HG03097 (cell line): ENCODE data around the gene TTLL3.
"Not testable (repeated sequence)": the region's sequence is repeated elsewhere in the genome, so short reads cannot be mapped to it uniquely, and the experiment has no call there.

Source experiments
- ATAC-seq: cut with Tn5 transposase; IDR thresholded peaks from one replicate; pipeline ENCODE4 v1.9.1; 2021; ENCODE audit not compliant: unreplicated experiment, low FRiP score

The TTLL3 gene

GRCh38 chr3:9863058-9863772, 53.2 kb downstream of the TTLL3 start:
- no peak for ATAC-seq

GRCh38 chr3:9864200-9864927, 54.3 kb downstream of the TTLL3 start:
- no peak for ATAC-seq

GRCh38 chr3:9865125-9865637, 55.1 kb downstream of the TTLL3 start:
- not testable (repeated sequence) for ATAC-seq

GRCh38 chr3:9866639-9867038, 56.6 kb downstream of the TTLL3 start:
- ATAC-seq: no peak

- no peak for ATAC-seq
Observed at GRCh38 chr3:9867106-9867505, 57.0 kb downstream of the TTLL3 start.

- ATAC-seq: no peak
Observed at GRCh38 chr3:9869955-9870354, 59.9 kb downstream of the TTLL3 start.

GRCh38 chr3:9870978-9871377, 60.9 kb downstream of the TTLL3 start:
- no peak for ATAC-seq

GRCh38 chr3:9872067-9872466, 62.0 kb downstream of the TTLL3 start:
- ATAC-seq: not testable (repeated sequence)

- no peak for ATAC-seq
Observed at GRCh38 chr3:9875448-9875847, 65.4 kb downstream of the TTLL3 start.

- ATAC-seq: not testable (repeated sequence)
Observed at GRCh38 chr3:9876255-9876654, 66.2 kb downstream of the TTLL3 start.

GRCh38 chr3:9876991-9877390, 66.9 kb downstream of the TTLL3 start:
- ATAC-seq: no peak

GRCh38 chr3:9878700-9879099, 68.6 kb downstream of the TTLL3 start:
- ATAC-seq: no peak

- no peak for ATAC-seq
Observed at GRCh38 chr3:9879830-9880549, 69.9 kb downstream of the TTLL3 start, which contains the start of gene CIDEC. TSS of gene CIDEC (minus strand) at chr3:9880253. CDS start at chr3:9878486, 1,767 bp downstream.

- ATAC-seq: no peak
Observed at GRCh38 chr3:9881441-9881840, 71.4 kb downstream of the TTLL3 start.

GRCh38 chr3:9883706-9884554, 73.9 kb downstream of the TTLL3 start:
- no peak for ATAC-seq

- no peak for ATAC-seq
Observed at GRCh38 chr3:9884555-9885165, 74.6 kb downstream of the TTLL3 start.
